ENCODE data around the gene UBE2G1. TPM values are rescaled to one million over a fixed set of nuclear protein-coding genes. Genes with fewer than 3 reads are reported as not detected.

The UBE2G1 gene
- total and polyA plus RNA-seq, 2 of the 13 experiments (the other 11 are each of a cell fraction or from before 2014, with no cell fraction given) = 27.9 to 42.6 TPM

DNA sequence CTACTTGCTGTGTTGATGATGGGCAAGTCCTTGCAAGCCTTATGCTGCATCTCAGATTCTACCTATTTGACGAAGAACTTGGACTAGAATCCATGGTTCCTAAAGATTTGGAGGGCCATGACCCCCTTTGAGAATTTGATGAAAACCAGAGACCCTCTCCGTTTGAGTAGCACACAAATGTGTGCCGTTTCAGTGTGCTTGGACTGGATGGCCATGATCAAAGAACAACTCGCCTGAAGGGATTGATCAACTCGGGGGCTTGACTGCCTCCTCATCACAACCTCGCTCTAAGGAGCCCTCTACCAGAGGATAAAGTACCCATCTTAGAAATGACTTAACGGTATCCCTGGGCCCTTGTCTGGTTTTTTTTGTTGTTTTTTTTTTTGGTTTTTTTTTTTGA lies 99.9 kb downstream of the UBE2G1 start:
- BruUV-seq (replicated peaks) = no TSS peak
- ChIA-PET CTCF (ENCODE audit: low intra/inter-chr PET ratio, low total read pairs) (no interaction called here), POLR2A (no interaction called here)
- no peak overlapping the region for H2AFZ ChIP-seq (ENCODE audit: low read length)
- no peak for FAIRE-seq
- H3K27ac ChIP-seq (ENCODE audit: extremely low read length, insufficient read depth, low read length) = no peak overlapping the region
- intact Hi-C loops (cut with micrococcal nuclease; ENCODE audit: unreplicated experiment) (no loop called here), in situ Hi-C loops (cut with HindIII; ENCODE audit: extremely low pct_ligation_motif_present, low pct_unique_long_range_greater_than_20kb) (no loop called here)
- no peak overlapping the region for H3K4me2 ChIP-seq (ENCODE audit: low read depth, low read length)
- DNase-seq (ENCODE audit: low spot score) = no peak
- TF ChIP-seq POLR2A (IDR thresholded peaks at IDR 0.05; ENCODE audit: insufficient read depth in 1 of 2, low read depth in 2 of 2, low read length in 2 of 2) (0 out of 4 replicates have a peak, but pooled peaks of 1 of the 2 experiments have one; percentile 7), ZNF850 (CRISPR knock-in tag; conservative IDR thresholded peaks at IDR 0.05) (no peak)
- H3K4me3 ChIP-seq (replicated peaks in 1 of 3; ENCODE audit: insufficient read depth in 1 of 3, low read depth in 2 of 3, low read length in 3 of 3) = no peak overlapping the region
- peaks cover 20% of the 10 kb centered on the region for H3K4me1 ChIP-seq (ENCODE audit: insufficient read depth, low read length)
- H4K20me1 ChIP-seq (ENCODE audit: insufficient read depth, low read length) = no peaks in the 10 kb centered on the region; the same call in 1 of the 2 replicates
- WGBS (ENCODE audit: low lambda C conversion rate) = 82% methylated on average over 7 of the region's 7 CpGs
- no peaks in the 10 kb centered on the region; a peak in 1 of 5 replicates for H3K27me3 ChIP-seq (ENCODE audit: control insufficient read depth in 1 of 2, insufficient read depth in 2 of 2, low read length in 2 of 2)
- H3K79me2 ChIP-seq (ENCODE audit: insufficient read depth, low read length) = peaks cover 20% of the 10 kb centered on the region
- no peak overlapping the region for H3K9ac ChIP-seq (ENCODE audit: insufficient read depth, low read depth, low read length)
- H3K9me3 ChIP-seq (ENCODE audit: low read length) = no peaks in the 10 kb centered on the region
- peaks cover 2 to 19% of the 10 kb centered on the region in 2 experiments; a peak in 4 of 5 replicates for H3K36me3 ChIP-seq (replicated peaks in 1 of 2; ENCODE audit: control insufficient read depth in 1 of 2, insufficient read depth in 2 of 2, low read length in 2 of 2)
- no peak for ATAC-seq

- DNase-seq (ENCODE audit: low spot score) (peak; percentile 87), ATAC-seq (peak; percentile 93), FAIRE-seq (peak; percentile 43)
- intact Hi-C loops (cut with micrococcal nuclease; ENCODE audit: unreplicated experiment) = no loop called here
- POLR2A ChIA-PET = interaction anchor here (1.3 to 1.4 kb wide), 2 partner anchors 69 to 121 kb away, joined by 3 to 4 read pairs; partner anchors contain the start of genes CYB5D2 and ZZEF1
- H3K9me3 ChIP-seq (ENCODE audit: low read length) = no peaks in the 10 kb centered on the region
- peaks cover 46% of the 10 kb centered on the region for H3K79me2 ChIP-seq (ENCODE audit: insufficient read depth, low read length)
- peak within 1 kb of the TSS; percentile 97 to 98 (median 97) for H3K4me3 ChIP-seq (replicated peaks in 1 of 3; ENCODE audit: insufficient read depth in 1 of 3, low read depth in 2 of 3, low read length in 3 of 3)
- BruUV-seq (replicated peaks) = no TSS peak
- H3K4me2 ChIP-seq (ENCODE audit: low read depth, low read length) = peak within 1 kb of the TSS; percentile 95
- in situ Hi-C loops (cut with HindIII; ENCODE audit: extremely low pct_ligation_motif_present, low pct_unique_long_range_greater_than_20kb) = no loop called here
- H3K27ac ChIP-seq (ENCODE audit: extremely low read length, insufficient read depth, low read length) = peak within 1 kb of the TSS; percentile 70
- H3K36me3 ChIP-seq (replicated peaks in 1 of 2; ENCODE audit: control insufficient read depth in 1 of 2, insufficient read depth in 2 of 2, low read length in 2 of 2) = peaks cover 2 to 5% of the 10 kb centered on the region in 2 experiments; a peak in 3 of 5 replicates
- CTCF ChIA-PET (ENCODE audit: low intra/inter-chr PET ratio, low total read pairs) = no interaction called here
- H3K9ac ChIP-seq (ENCODE audit: insufficient read depth, low read depth, low read length) = peak within 1 kb of the TSS; percentile 81
- WGBS (ENCODE audit: low lambda C conversion rate) = under 1% methylated on average over 34 of the region's 85 CpGs
- H2AFZ ChIP-seq (ENCODE audit: low read length) = peak within 1 kb of the TSS; percentile 55
- H3K27me3 ChIP-seq (ENCODE audit: control insufficient read depth in 1 of 2, insufficient read depth in 2 of 2, low read length in 2 of 2) = no peaks in the 10 kb centered on the region; a peak in 1 of 5 replicates
- peaks cover 26% of the 10 kb centered on the region for H3K4me1 ChIP-seq (ENCODE audit: insufficient read depth, low read length)
- H4K20me1 ChIP-seq (ENCODE audit: insufficient read depth, low read length) = no peaks in the 10 kb centered on the region; the same call in 1 of the 2 replicates
- TF ChIP-seq, protein P1, sequence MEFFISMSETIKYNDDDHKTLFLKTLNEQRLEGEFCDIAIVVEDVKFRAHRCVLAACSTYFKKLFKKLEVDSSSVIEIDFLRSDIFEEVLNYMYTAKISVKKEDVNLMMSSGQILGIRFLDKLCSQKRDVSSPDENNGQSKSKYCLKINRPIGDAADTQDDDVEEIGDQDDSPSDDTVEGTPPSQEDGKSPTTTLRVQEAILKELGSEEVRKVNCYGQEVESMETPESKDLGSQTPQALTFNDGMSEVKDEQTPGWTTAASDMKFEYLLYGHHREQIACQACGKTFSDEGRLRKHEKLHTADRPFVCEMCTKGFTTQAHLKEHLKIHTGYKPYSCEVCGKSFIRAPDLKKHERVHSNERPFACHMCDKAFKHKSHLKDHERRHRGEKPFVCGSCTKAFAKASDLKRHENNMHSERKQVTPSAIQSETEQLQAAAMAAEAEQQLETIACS (CRISPR knock-in tag; IDR thresholded peaks at IDR 0.05) = peak; percentile 34; the same call in 1 of the 2 replicates
- TF ChIP-seq ZEB1 (IDR thresholded peaks at IDR 0.05; ENCODE audit: insufficient replicate concordance, low read depth) = no peak
- no peak for TF ChIP-seq ZNF431 (CRISPR knock-in tag; IDR thresholded peaks at IDR 0.05; ENCODE audit: borderline replicate concordance, low read depth)
- TF ChIP-seq ZBTB38 (CRISPR knock-in tag; IDR thresholded peaks at IDR 0.05) = 0 out of 2 replicates have a peak, but pooled peaks have one; percentile 8
- TF ChIP-seq KMT2B (CRISPR knock-in tag; IDR thresholded peaks at IDR 0.05) = peak; percentile 96
- TF ChIP-seq, protein P2, sequence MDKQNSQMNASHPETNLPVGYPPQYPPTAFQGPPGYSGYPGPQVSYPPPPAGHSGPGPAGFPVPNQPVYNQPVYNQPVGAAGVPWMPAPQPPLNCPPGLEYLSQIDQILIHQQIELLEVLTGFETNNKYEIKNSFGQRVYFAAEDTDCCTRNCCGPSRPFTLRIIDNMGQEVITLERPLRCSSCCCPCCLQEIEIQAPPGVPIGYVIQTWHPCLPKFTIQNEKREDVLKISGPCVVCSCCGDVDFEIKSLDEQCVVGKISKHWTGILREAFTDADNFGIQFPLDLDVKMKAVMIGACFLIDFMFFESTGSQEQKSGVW (CRISPR knock-in tag; IDR thresholded peaks at IDR 0.05; ENCODE audit: borderline replicate concordance) = no peak
- 0 out of 2 replicates have a peak, but pooled peaks have one; percentile 23 for TF ChIP-seq ZNF264 (CRISPR knock-in tag; IDR thresholded peaks at IDR 0.05)
- TF ChIP-seq ZNF205 (CRISPR knock-in tag; IDR thresholded peaks at IDR 0.05) = 0 out of 2 replicates have a peak, but pooled peaks have one; percentile 31
- TF ChIP-seq DDIT3 (CRISPR knock-in tag; IDR thresholded peaks at IDR 0.05) = no peak
- TF ChIP-seq SATB2 (CRISPR knock-in tag; IDR thresholded peaks at IDR 0.05) = no peak
- peak; percentile 53; the same call in 1 of the 2 replicates for TF ChIP-seq MYC (CRISPR knock-in tag; IDR thresholded peaks at IDR 0.05; ENCODE audit: borderline replicate concordance)
- TF ChIP-seq ZFP37 (CRISPR knock-in tag; IDR thresholded peaks at IDR 0.05; ENCODE audit: borderline replicate concordance) = no peak
- peak; percentile 70; the same call in 1 of the 2 replicates for TF ChIP-seq IRF2 (CRISPR knock-in tag; IDR thresholded peaks at IDR 0.05)
Observed at GRCh38 chr17:4263282-4264215, 102.9 kb downstream of the UBE2G1 start, which contains the start of gene ANKFY1. TSS of gene ANKFY1 (minus strand) at chr17:4263979. CDS start at chr17:4263941, 38 bp downstream.

All from HepG2 (cell line).